ENCODE results near the gene METTL16.
"Not testable (repeated sequence)": the region's sequence is repeated elsewhere in the genome, so short reads cannot be mapped to it uniquely, and the experiment has no call there.

The METTL16 gene, protein sequence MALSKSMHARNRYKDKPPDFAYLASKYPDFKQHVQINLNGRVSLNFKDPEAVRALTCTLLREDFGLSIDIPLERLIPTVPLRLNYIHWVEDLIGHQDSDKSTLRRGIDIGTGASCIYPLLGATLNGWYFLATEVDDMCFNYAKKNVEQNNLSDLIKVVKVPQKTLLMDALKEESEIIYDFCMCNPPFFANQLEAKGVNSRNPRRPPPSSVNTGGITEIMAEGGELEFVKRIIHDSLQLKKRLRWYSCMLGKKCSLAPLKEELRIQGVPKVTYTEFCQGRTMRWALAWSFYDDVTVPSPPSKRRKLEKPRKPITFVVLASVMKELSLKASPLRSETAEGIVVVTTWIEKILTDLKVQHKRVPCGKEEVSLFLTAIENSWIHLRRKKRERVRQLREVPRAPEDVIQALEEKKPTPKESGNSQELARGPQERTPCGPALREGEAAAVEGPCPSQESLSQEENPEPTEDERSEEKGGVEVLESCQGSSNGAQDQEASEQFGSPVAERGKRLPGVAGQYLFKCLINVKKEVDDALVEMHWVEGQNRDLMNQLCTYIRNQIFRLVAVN

DNA sequence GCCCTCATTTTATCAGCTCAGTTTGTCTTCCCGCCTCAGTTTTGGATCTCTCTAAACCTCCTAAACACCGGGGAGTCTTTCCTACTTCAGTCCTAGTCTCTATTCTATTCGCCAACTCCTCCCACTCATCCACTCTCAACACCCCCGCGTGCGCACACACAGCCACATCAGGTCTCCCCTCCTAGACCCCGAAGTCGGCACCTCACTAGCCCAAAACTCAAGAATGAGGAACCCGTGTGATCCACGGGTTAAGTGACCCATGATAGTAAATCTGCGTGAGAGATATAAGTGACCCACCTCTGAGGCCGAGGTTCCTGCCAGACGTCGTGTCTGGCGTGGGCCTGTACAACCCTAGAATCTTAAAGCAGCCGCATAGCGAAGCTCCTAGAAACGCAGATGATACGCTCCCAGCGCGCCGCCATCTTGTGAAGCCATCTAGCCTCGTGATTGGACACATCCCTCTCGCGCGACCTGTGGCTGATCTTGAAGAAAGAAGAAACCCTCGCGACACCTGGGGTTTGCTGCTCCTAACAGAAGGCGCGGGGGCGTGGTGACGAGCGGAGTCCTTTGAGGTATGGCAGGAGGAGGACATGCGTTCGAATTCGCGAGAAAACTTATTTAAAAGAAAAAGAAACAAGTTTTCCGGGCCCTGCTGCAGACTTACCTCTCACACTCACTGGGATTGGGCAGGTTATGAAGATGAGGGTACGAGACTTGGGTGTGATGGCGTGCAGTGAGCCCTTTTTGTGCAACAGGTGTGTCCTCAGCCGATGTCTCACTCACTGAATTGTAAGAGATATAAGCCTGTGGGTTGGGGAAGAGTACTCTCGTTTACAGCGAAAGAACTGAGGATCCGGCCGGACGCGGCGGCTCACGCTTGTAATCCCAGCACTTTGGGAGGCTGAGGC is at the start of gene METTL16:
Gene METTL16 (minus strand): TSS at position 427 of the 908 bp plus-strand sequence. CDS start 9,557 bp downstream, outside the sequence.
- peak; percentile 67 for DNase-seq

DNA sequence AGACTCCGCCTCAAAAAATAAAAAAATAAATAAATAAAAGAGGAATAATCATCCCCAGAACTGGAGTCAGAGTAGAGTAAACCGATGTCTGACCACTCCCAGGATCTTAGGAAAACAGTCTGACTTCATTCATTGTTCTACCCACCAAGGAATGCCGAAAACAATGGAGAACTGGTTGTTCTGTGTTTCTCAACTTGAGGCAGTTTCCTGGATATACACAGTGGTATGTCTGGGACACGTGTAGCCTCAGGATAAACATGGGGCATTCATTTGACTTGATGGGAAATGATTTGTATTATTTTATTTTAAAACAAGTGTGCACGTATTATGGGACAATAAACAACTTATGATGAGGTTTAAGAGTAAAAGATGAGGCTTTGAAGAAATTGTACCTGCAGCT is 49.0 kb upstream of the METTL16 start:
- DNase-seq, result no peak

DNA sequence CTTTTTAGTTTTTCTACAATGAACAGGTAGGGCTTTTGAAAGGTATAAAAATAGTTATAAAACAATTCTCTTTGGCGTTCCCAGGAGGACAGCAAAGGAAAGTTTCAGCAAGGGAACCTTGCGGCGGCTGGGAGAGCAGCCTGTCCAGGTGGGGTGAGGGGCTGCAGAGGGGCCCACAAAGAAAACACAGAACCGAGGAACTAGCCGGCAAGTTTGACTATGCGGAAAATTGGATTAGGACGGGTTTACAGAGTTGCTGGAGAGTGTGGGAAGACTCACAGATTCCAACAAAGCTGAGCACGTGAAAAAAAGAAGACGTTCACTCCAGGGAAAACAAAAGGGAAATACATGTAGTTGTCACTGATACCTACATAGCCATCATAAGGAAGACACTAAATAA is 40.2 kb upstream of the METTL16 start:
- no peak for DNase-seq

DNA sequence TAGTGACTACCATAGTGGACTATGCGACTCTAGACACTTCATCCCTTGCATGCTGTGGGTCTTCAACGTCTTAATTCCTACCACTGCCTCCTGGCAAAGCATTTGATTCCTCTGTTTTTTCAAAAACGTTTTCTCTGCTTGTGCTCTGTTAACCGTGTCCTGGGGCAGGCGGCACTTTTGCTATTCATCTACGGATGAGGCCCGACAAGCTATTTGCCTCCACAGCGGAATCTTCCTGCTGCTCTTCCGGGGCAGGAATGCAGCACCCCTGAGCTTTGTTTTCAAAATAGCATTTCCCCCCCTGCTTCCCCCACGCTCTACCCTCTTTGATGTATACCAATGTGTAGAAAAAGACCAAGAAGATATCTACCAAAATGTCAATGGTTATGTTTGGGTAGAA is 39.8 kb upstream of the METTL16 start:
- no peak for DNase-seq

DNA sequence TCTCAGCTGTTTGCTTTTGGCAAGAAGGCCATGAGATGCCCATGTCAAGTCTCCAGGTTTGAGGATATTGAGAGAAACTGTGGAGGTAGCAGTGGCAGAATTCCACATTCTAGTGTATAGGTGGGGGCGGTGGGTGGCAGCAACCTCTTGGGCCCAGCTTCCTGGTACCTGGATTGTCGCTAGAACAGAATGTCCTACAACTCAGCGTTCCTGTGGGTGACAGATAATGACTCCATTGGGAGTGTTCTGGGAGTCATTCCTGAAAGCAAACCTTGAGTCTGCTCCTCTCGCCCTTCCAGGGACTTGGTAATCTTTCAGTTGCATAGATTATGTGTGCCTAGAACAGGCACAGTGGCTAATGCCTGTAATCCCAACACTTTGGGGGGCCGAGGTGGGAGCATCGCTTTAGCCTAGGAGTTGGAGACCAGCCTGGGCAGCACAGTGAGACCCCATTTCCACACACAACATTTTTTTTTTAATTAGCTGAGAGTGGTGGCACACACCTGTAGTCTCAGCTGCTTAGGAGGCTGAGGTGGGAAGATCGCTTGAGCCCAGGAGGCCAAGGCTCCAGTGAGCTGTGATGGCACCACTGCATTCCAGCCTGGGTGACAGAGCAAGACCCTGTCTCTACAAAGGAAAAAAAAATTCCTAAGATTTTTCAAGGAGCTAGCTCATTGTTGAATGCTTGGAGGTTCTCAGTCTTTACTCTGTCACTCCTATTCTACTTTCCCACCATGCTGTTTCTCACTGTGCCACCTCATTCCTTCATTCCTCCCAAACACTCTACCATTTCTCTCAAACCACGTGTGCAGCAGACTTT is 37.9 kb upstream of the METTL16 start:
- DNase-seq, result no peak

DNA sequence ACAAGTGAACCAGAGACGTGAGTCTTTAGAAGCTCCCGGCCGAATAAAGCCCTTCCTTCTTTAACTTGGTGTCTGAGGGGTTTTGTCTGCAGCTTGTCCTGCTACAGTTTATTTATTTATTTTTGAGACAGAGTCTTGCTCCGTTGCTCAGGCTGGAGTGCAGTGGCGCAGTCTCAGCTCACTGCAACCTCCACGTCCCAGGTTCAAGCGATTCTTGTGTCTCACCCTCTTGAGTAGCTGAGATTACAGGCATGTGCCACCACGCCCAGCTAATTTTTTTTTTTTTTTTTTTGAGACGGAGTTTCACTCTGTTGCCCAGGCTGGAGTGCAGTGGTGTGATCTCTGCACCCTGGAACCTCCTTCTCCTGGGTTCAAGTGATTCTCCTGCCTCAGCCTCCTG is 36.3 kb upstream of the METTL16 start:
- DNase-seq, result not testable (repeated sequence)

DNA sequence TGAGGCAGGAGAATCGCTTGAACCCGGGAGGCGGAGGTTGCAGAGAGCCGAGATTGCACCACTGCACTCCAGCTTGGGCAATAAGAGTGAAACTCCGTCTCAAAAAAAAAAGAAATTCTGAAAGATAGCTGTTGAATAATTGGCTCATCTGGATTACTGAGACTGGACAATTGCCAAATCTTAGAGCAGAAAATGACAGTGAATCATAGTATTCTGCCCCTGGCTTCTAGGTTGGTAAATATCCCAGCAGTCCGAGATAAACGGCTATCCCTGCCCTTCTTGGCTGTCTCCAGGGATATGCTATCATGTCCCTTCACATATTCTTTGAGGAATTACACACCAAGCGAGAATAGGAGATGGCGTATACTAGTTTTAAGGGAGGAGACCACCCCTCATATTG is 35.5 kb upstream of the METTL16 start:
- no peak for DNase-seq

DNA sequence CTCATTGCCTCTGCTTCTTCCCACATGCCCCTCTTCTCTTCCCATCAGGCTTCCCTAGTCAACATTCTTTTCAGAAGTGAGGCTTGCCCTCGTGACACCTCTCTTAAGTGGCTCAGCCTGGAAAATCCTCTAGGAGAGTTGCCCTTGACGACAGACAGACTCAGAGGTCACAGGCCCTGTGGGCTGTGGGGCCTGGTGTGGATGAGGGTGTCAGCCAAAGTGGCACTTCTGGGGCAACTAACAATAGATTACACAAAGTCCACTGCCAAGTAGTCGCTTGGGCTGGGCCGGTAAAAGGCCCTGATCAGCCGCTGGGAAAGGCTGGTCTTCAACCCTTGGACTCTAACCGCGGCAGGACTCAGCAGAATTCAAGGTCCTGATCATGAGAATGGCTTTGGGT is 33.7 kb upstream of the METTL16 start:
- no peak for DNase-seq

DNA sequence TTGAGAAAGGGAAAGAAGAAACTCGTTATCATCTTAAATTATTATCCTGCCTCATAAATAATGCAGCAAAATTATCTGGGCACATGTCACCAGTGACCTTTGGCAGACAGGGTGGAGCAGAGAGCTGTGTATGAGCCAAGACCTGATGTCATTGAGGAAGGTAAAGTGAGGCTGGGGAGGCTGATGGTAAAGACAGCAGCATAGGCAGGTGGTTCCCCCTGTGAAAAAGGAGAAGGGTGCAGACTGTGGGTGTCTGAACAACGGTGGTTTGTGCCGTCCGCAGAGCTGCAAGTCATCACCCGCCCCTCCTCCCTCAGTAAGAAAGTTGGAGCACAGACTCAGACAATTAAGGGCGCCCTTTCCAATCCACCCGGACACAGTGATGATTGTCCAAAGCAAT is 30.8 kb upstream of the METTL16 start:
- no peak for DNase-seq

DNA sequence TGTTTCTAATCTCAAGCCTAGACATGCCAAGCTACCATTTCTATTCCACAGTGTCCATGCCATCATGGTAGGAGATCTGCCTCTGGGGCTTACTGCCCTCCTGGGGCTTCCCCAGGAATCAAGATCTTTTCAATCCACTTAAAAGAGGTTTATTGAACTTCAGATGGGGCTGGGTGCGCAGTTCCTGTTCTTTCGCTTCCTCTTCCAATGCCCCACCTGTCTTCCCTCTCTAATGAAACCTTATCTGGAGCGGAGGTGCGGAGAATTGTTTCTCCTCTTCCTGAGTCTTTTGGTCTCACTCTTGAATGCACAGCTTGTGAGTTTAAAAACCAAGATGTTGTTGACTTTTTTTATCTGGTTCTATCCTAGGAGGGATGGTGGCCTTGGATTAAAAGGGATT is 30.4 kb upstream of the METTL16 start:
- no peak for DNase-seq

DNA sequence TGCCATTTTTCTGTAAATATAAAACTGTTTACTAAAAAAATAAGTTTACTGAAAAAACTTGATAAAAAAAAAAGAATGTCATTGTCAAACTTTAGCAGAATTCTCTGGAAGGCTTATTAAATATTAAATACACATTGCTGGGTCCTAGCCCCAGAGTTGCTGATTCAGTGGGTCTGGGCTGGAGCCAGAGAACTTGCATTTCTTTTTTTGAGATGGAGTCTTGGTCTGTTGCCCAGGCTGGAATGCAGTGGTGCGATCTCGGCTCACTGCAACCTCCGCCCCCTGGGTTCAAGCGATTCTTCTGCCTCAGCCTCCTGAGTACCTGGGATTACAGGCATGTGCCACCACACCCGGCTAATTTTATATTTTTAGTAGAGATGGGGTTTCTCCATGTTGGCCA is 25.9 kb upstream of the METTL16 start:
- not testable (repeated sequence) for DNase-seq

DNA sequence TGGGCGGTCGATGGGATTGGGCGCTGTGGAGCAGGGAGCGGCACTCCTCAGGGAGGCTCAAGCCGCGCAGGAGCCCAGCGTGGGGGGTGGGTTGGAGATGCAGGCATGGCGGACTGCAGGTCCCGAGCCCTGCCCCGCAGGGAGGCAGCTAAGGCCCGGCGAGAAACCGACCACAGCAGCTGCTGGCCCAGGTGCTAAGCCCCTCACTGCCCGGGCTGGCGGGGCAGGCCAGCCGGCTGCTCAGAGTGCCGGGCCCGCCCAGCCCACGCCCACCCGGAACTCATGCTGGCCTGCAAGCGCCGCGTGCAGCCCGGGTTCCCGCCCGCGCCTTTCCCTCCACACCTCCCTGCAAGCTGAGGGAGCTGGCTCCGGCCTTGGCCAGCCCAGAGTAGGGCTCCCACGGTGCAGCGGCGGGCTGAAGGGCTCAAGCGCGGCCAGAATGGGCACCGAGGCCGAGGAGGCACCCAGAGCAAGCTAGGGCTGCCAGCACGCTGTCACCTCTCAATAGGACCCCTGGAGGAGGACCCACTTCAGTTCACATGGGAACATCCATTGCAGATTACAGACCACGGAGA is 20.5 kb upstream of the METTL16 start:
- DNase-seq, result no peak

DNA sequence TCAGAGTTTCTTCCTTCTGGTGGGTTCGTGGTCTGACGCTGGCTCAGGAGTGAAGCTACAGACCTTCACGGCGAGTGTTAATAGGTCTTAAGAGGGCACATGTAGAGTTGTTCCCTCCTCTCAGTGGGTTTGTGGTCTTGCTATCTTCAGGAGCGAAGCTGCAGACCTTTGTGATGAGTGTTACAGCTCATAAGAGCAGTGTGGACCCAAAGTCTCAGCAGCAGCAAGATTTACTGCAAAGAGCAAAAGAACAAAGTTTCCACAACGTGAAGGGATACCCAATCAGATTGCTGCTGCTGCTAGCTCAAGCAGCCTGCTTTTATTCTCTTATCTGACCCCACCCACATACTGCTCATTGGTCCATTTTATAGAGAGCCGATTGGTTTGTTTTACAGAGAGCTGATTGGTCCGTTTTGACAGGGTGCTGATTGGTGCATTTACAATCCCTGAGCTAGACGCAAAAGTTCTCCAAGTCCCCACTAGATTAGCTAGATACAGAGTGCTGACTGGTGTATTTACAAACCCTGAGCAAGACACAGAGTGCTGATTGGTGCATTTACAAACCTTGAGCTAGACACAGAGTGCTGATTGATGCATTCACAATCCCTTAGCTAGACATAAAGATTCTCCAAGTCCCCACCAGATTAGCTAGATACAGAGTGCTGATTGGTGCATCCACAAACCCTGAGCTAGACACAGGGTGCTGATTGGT is 19.7 kb upstream of the METTL16 start:
- not testable (repeated sequence) for DNase-seq

DNA sequence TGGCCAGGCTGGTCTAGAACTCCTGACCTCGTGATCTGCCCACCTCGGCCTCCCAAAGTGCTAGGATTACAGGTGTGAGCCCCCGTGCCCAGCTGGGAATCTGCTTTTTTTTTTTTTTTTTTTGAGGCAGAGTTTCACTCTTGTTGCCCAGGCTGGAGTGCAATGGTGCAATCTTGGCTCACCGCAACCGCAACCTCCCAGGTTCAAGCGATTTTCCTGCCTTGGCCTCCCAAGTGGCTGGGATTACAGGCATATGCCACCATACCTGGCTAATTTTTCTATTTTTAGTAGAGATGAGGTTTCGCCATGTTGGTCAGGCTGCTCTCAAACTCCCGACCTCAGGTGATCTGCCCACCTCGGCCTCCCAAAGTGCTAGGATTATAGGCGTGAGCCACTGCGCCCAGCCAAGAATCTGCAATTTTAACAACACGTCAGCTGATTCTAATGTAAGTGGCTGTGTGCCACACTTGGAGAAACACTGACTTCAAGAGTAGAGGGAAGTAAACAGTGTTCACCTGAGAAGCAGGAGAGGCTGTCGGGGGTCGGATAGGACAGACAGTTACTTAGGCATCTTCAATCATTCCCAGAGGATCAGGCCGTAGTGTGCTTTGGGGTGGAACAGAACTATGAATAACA is 10.2 kb upstream of the METTL16 start:
- not testable (repeated sequence) for DNase-seq

DNA sequence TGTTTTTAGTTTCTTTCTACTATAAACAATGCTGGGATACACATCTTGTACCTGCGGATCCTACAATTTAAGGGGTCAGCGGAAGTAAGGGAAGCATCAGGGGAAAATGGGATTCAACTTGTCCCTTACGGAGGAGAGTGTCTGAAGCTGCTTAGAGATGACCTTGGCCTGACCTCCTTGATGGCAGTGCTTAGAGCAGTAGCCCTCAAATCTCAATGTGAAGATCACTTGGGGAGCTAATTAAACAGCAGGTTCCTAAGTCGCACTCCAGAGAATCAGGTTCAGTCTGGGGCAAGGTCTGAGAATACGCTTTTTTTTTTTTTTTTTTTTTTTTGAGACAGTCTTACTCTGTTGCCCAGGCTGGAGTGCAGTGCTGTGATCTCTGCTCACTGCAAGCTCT is 9.6 kb upstream of the METTL16 start:
- no peak for DNase-seq

DNA sequence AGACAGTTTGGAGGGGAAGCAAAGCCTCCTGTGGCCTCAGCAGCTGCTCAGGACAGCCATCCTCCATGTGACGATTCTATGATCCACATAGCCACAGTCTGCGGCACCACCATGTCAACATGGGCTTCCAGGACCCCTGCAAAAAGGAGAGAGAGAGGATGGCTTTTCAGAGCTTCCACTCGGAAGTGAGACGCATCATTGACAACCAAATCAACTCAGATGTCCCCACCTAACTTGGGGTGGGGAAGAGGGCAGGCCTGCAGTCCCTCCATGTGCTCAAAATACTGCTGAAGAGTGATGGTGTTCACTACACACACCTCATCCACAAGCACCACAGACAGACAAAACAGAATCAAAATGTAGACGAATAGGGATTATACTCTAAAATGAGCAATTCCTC is 5.9 kb upstream of the METTL16 start:
- DNase-seq, result no peak

DNA sequence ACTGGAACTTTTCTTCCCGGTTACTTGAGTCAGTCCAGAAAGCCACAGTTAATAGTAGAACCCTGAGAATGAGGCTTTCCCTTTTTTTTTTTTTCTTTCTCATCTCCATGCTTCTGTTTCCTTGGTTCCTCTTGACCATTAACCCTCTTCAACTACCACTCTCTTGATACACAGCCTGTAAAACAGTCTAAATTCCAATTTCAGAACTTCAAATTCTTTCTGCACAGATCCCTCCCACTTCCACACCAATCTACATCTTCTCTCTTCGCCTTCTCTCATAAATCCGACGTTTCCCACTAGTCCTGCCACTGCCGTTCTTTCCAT is 588 bp downstream of the METTL16 start:
- DNase-seq, result no peak

DNA sequence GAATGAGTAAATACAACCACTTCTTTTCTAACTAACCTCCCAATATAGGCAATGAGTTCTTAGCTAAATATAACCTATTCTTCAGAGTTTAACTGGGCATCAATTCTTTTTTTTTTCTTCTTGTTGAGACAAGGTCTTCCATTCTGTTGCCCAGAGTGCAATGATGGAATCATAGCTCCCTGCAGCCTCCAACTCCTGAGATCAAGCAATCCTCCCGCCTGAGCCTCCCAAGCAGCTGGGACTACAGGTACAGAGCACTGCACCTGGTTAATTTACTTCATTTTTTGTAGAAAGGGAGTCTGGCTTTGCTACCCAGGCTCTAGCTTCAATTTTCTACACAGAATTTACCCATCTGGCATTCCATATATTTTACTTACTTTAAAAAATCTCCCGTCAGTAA is 1.1 kb downstream of the METTL16 start:
- DNase-seq, result no peak

DNA sequence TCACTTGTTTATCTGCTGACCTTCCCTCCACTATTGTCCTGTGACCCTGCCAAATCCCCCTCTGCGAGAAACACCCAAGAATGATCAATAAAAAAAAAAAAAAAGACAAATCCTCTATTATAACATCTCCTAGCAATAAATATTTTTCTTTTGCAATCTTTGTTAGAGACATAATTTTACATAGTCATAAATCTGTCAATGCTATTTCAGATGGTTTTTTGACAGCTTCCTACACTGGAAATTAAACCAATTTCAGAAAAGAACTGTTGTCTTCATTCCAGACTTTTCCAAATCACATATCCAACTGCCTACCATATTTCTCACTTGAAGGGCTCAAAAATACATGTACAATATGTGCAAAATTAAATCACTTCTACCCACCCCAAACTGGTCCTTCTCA is 3.7 kb downstream of the METTL16 start:
- no peak for DNase-seq

DNA sequence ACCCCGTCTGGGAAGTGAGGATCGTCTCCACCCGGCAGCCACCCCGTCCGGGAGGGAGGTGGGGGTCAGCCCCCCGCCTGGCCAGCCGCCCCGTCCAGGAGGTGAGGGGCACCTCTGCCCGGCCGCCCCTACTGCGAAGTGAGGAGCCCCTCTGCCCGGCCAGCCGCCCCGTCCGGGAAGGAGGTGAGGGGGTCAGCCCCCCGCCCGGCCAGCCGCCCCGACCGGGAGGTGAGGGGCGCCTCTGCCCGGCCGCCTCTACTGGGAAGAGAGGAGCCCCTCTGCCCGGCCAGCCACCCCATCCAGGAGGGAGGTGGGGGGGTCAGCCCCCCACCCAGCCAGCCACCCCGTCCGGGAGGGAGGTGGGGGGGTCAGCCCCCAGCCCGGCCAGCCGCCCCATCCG is 4.7 kb downstream of the METTL16 start:
- not testable (repeated sequence) for DNase-seq

DNA sequence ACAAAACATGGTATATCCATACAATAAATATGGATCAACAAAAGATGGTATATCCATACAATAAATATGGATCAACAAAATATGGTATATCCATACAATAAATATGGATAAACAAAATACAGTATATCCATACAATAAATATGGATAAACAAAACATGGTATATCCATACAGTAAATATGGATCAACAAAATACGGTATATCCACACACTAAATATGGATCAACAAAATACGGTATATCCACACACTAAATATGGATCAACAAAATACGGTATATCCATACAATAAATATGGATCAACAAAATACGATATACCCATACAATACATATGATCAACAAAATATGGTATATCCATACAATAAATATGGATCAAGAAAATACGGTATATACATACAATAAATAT is 8.1 kb downstream of the METTL16 start:
- DNase-seq, result no peak
